ENCODE results near the gene CNTNAP2.
A peak's percentile ranks its signal among the peaks of the same experiment; 100 is the strongest.

DNA sequence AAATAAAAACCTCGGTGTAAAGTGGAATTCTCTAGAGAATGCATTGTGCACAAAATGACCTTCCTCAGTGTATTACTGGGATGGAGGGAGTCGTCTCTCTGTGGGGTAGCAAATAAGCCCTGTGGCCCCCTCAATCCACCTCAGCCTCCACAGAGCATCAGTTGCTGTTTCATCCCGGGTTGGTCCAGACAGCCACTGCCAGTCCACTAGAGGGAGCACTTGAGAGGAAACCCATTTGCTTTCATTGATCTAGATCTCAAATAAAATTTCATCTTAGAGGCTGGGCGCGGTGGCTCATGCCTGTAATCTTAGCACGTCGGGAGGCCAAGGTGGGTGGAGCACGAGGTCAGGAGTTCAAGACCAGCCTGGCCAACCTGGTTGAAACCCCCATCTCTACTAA lies 1128.7 kb downstream of the CNTNAP2 start:
- TF ChIP-seq CTCF (IDR thresholded peaks at IDR 0.05) = peak in 2 of 3 experiments; percentile 33 to 45
- no peak for TF ChIP-seq POLR2A (IDR thresholded peaks at IDR 0.05)

Measured in testis (tissue), 2 donors.